Lung (tissue), 12 donors: ENCODE measurements around the gene BMI1. TPM values are rescaled to one million over a fixed set of nuclear protein-coding genes. Genes with fewer than 3 reads are reported as not detected.

Experiments
- ATAC-seq: fragments of 200-7000 bp; cut with Tn5 transposase; one replicate; pipeline ENCODE4 v1.9.1; 2020; ENCODE audit warnings: moderate number of reproducible peaks; ENCODE audit not compliant: insufficient read depth, low FRiP score
- DNase-seq, 3 donors: peaks; one replicate each; pipeline ENCODE4 v3.0.0-alpha.2; 2013 to 2017
- H3K27ac ChIP-seq, 2 donors: one replicate each; pipeline ENCODE4 v1.5.1; 2013; ENCODE audit warnings: mild to moderate bottlenecking in 2 of 2, moderate library complexity in 2 of 2, control low read depth in 1 of 2, inconsistent platforms in 1 of 2, low read depth in 1 of 2, low read length in 1 of 2
- H3K27me3 ChIP-seq, 3 donors: one replicate each; pipeline ENCODE4 v1.5.1; 2013; ENCODE audit warnings: low read length in 2 of 3; ENCODE audit not compliant: control insufficient read depth in 3 of 3, insufficient read depth in 3 of 3
- H3K36me3 ChIP-seq, 4 donors: one replicate each; pipeline ENCODE4 v1.5.1; 2013; ENCODE audit warnings: low read length in 4 of 4, mild to moderate bottlenecking in 1 of 4, moderate library complexity in 1 of 4; ENCODE audit not compliant: control insufficient read depth in 4 of 4, insufficient read depth in 4 of 4
- H3K4me1 ChIP-seq, 5 donors: one replicate each; pipeline ENCODE4 v1.5.1; 2013; ENCODE audit warnings: low read length in 5 of 5, mild to moderate bottlenecking in 2 of 5, moderate library complexity in 1 of 5; ENCODE audit not compliant: control insufficient read depth in 5 of 5, insufficient read depth in 5 of 5
- H3K4me3 ChIP-seq: one replicate; pipeline ENCODE4 v1.5.1; 2013; ENCODE audit warnings: mild to moderate bottlenecking, control low read depth, moderate library complexity
- H3K9ac ChIP-seq, 2 donors: one replicate each; pipeline ENCODE4 v1.5.1; 2013; ENCODE audit warnings: low read length in 2 of 2, control low read depth in 1 of 2; ENCODE audit not compliant: insufficient read depth in 1 of 2
- H3K9me3 ChIP-seq, 4 donors: one replicate each; pipeline ENCODE4 v1.5.1; 2013; ENCODE audit warnings: low read length in 3 of 4, mild to moderate bottlenecking in 1 of 4, moderate library complexity in 1 of 4; ENCODE audit not compliant: control insufficient read depth in 4 of 4, insufficient read depth in 3 of 4
- CTCF ChIP-seq: IDR thresholded peaks from 2 replicates; pipeline ENCODE4 v1.5.1; 2012; ENCODE audit warnings: mild to moderate bottlenecking; ENCODE audit errors: control extremely low read depth, extremely low read depth
- WGBS, 2 donors: extraction: QIAGEN DNeasy Blood & Tissue Kit; methylation state at CpG; one replicate each; pipeline ENCODE4 v1.1.7; 2013; 5-methylcytosine and 5-hydroxymethylcytosine counted together
- polyA plus RNA-seq, 2 donors: library from polyadenylated mRNA; stranded (reverse); fragments of 200-250 nt; gene quantifications; one replicate each; pipeline ENCODE4 v1.2.1, GENCODE V29; 2013
- total RNA-seq, 2 donors: library from RNA; depleted of rRNA in 1 of 2; stranded (reverse); fragments of >200 nt in 1 of 2; gene quantifications; one replicate each; pipeline ENCODE4 v1.2.1, GENCODE V29; 2014 to 2021
- donor health status: control.
- donor health status: control.
- donor health status: Bipolar disorder and iron deficiency.
- donor health status: healthy.
- donor health status: DM: yes; HTN: yes; CAD: no.

The BMI1 gene
- total and polyA plus RNA-seq, 4 donors = 21.9 to 81.1 (median 31.6) TPM

- Histone ChIP-seq H3K27ac (no peak overlapping the region), H3K27me3 (no peaks in the 10 kb centered on the region), H3K4me1 (no peaks in the 10 kb centered on the region), H3K9ac (no peak overlapping the region), H3K4me3 (no peak overlapping the region), H3K36me3 (no peaks in the 10 kb centered on the region), H3K9me3 (no peaks in the 10 kb centered on the region)
- DNase-seq (peak in 2 of 3 donors; percentile 41 to 54), ATAC-seq (no peak)
- TF ChIP-seq CTCF = no peak
- 89 to 94% methylated on average over 5 of the region's 5 CpGs for WGBS, 2 donors
Measured at GRCh38 chr10:22364407-22365140, 43.7 kb downstream of the BMI1 start.

GRCh38 chr10:22365233-22365632 is 44.3 kb downstream of the BMI1 start:
- TF ChIP-seq CTCF = no peak
- H3K9me3 ChIP-seq = no peaks in the 10 kb centered on the region
- no peak overlapping the region for H3K27ac ChIP-seq
- no peaks in the 10 kb centered on the region for H3K4me1 ChIP-seq
- H3K9ac ChIP-seq = no peak overlapping the region
- no peak overlapping the region for H3K4me3 ChIP-seq
- no peaks in the 10 kb centered on the region for H3K27me3 ChIP-seq
- WGBS, 2 donors = 75 to 83% methylated on average over 1 of the region's 1 CpG
- DNase-seq (no peak), ATAC-seq (no peak)
- H3K36me3 ChIP-seq = no peaks in the 10 kb centered on the region

GRCh38 chr10:22365644-22366434 is 44.9 kb downstream of the BMI1 start:
- no peak for TF ChIP-seq CTCF
- 86 to 90% methylated on average over 4 of the region's 4 CpGs for WGBS, 2 donors

More at GRCh38 chr10:22365644-22366434, 44.9 kb downstream of the BMI1 start:
- H3K27ac ChIP-seq = no peak overlapping the region
- H3K4me1 ChIP-seq = no peaks in the 10 kb centered on the region
- no peak overlapping the region for H3K4me3 ChIP-seq
- H3K9me3 ChIP-seq = no peaks in the 10 kb centered on the region
- H3K36me3 ChIP-seq = no peaks in the 10 kb centered on the region
- no peak for DNase-seq
- no peak for ATAC-seq
- no peak overlapping the region for H3K9ac ChIP-seq
- no peaks in the 10 kb centered on the region for H3K27me3 ChIP-seq
